Uterus (tissue), 4 donors: ENCODE data around the gene MPC1. TPM values are rescaled to one million over a fixed set of nuclear protein-coding genes. Genes with fewer than 3 reads are reported as not detected.

Experiments
- DNase-seq, 2 donors: peaks; one replicate each; pipeline ENCODE4 v3.0.0-alpha.2; 2019 to 2020
- H3K27ac ChIP-seq, 2 donors: fragments of 200-600 bp; sonication (generic); 1 replicate in 1 of 2; 2 replicates in 1 of 2; pipeline ENCODE4 v1.5.1; 2016 to 2018
- H3K27me3 ChIP-seq, 2 donors: fragments of 200-600 bp; sonication (generic); one replicate each; pipeline ENCODE4 v1.5.1; 2018 to 2019; ENCODE audit warnings: control low read depth in 1 of 2
- H3K36me3 ChIP-seq, 2 donors: fragments of 200-600 bp; sonication (generic); one replicate each; pipeline ENCODE4 v1.5.1; 2019; ENCODE audit warnings: control low read depth in 1 of 2
- H3K4me1 ChIP-seq, 2 donors: fragments of 200-600 bp; sonication (generic); one replicate each; pipeline ENCODE4 v1.5.1; 2018 to 2019; ENCODE audit warnings: control low read depth in 1 of 2
- H3K4me3 ChIP-seq, 2 donors: fragments of 200-600 bp; sonication (generic); 1 replicate in 1 of 2; 2 replicates in 1 of 2; pipeline ENCODE4 v1.5.1; 2018 to 2019; ENCODE audit warnings: mild to moderate bottlenecking in 1 of 2
- H3K9me3 ChIP-seq, 2 donors: fragments of 200-600 bp; sonication (generic); one replicate each; pipeline ENCODE4 v1.5.1; 2019; ENCODE audit warnings: control low read depth in 1 of 2
- CTCF ChIP-seq, 4 experiments: fragments of 200-600 bp in 2 of 4; fragments of 450-650 bp in 2 of 4; sonication (generic) in 2 of 4; IDR thresholded peaks; one replicate each; pipeline ENCODE4 v1.5.1; 2016 to 2019; ENCODE audit warnings: antibody characterized with exemption in 4 of 4, mild to moderate bottlenecking in 2 of 4, moderate library complexity in 1 of 4
- POLR2A ChIP-seq, 2 donors: fragments of 450-650 bp; IDR thresholded peaks; one replicate each; pipeline ENCODE4 v1.6.1; 2016; ENCODE audit warnings: antibody characterized with exemption in 2 of 2, mild to moderate bottlenecking in 1 of 2, moderate library complexity in 1 of 2
- intact Hi-C: fragments of 100-400 bp; cut with DNase I; formaldehyde crosslinking; loops from one replicate; pipeline ENCODE4 v1.15.1; 2023; ENCODE audit warnings: low total_unique reads
- total RNA-seq, 4 donors: library from RNA; depleted of rRNA in 3 of 4; stranded (reverse); fragments of >200 nt in 3 of 4; gene quantifications; one replicate each; pipeline versions ENCODE4 v1.1.0 to v1.2.4, GENCODE V29; 2014 to 2023
- donor health status: DM: yes; HTN: yes; CAD: no.

MPC1 gene
- total RNA-seq, 4 donors from 2014 or later, result 14.1 to 62.1 (median 41.7) TPM

- Histone ChIP-seq H3K27ac (no peak overlapping the region), H3K36me3 (no peaks in the 10 kb centered on the region), H3K4me1 (no peaks in the 10 kb centered on the region), H3K4me3 (no peak overlapping the region), H3K27me3 (no peaks in the 10 kb centered on the region), H3K9me3 (no peaks in the 10 kb centered on the region)
- TF ChIP-seq POLR2A (IDR thresholded peaks at IDR 0.05) (no peak), CTCF (IDR thresholded peaks at IDR 0.05) (no peak)
- intact Hi-C loops, result no loop called here
- DNase-seq, result no peak
These were observed 15.6 kb upstream of the MPC1 start for GRCh38 chr6:166398348-166398747.

GRCh38 chr6:166397849-166398248 is 15.1 kb upstream of the MPC1 start:
- H3K4me1 ChIP-seq, result no peaks in the 10 kb centered on the region
- H3K9me3 ChIP-seq, result no peaks in the 10 kb centered on the region
- no peak overlapping the region for H3K4me3 ChIP-seq
- intact Hi-C loops, result no loop called here
- H3K27me3 ChIP-seq, result no peaks in the 10 kb centered on the region
- TF ChIP-seq CTCF (IDR thresholded peaks at IDR 0.05) (no peak), POLR2A (IDR thresholded peaks at IDR 0.05) (no peak)
- H3K27ac ChIP-seq, result no peak overlapping the region
- H3K36me3 ChIP-seq, result no peaks in the 10 kb centered on the region
- DNase-seq, result no peak

GRCh38 chr6:166395778-166396177 is 13.0 kb upstream of the MPC1 start:
- Histone ChIP-seq H3K4me3 (no peak overlapping the region), H3K9me3 (no peaks in the 10 kb centered on the region), H3K27ac (no peak overlapping the region), H3K4me1 (no peaks in the 10 kb centered on the region), H3K36me3 (no peaks in the 10 kb centered on the region), H3K27me3 (no peaks in the 10 kb centered on the region)
- no peak for DNase-seq
- intact Hi-C loops, result no loop called here
- no peak for TF ChIP-seq POLR2A (IDR thresholded peaks at IDR 0.05)
- TF ChIP-seq CTCF (IDR thresholded peaks at IDR 0.05), result no peak

- Histone ChIP-seq H3K27me3 (no peaks in the 10 kb centered on the region), H3K4me1 (no peaks in the 10 kb centered on the region), H3K9me3 (no peaks in the 10 kb centered on the region), H3K4me3 (no peak overlapping the region), H3K27ac (no peak overlapping the region), H3K36me3 (no peaks in the 10 kb centered on the region)
- intact Hi-C loops, result no loop called here
- DNase-seq, result no peak
- TF ChIP-seq POLR2A (IDR thresholded peaks at IDR 0.05) (no peak), CTCF (IDR thresholded peaks at IDR 0.05) (no peak)
These were observed 12.6 kb upstream of the MPC1 start for GRCh38 chr6:166395351-166395750.

- Histone ChIP-seq H3K4me3 (no peak overlapping the region), H3K27me3 (no peaks in the 10 kb centered on the region), H3K9me3 (no peaks in the 10 kb centered on the region), H3K36me3 (no peaks in the 10 kb centered on the region), H3K4me1 (no peaks in the 10 kb centered on the region), H3K27ac (no peak overlapping the region)
- TF ChIP-seq POLR2A (IDR thresholded peaks at IDR 0.05), result no peak
- no peak for TF ChIP-seq CTCF (IDR thresholded peaks at IDR 0.05)
- DNase-seq, result no peak
- intact Hi-C loops, result no loop called here
These were observed 11.5 kb upstream of the MPC1 start for GRCh38 chr6:166394036-166394892.
